ENCODE measurements around the gene CCDC171.

DNA sequence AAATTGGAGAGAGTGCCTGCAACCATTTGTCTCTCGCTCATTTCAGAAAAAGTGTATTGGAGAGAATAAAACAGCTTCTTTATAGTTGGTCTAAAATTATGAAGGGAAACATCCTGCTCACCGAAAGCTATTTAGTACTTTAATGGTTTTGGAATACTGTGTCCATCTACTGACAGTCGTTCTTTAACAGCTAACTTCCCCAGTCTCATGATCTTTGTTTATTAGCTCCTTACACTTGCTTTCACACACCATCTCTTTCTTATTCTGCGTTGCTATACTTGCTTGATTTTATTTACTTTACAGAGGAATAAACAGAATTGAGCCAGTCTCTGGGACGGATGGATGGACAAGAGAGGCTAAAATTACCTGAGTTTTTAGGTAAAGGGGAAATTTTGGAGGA, 229.3 kb downstream of the CCDC171 start:
- TF ChIP-seq ZNF776 (tag by site-specific recombination; IDR thresholded peaks at IDR 0.05; ENCODE audit: borderline replicate concordance) (no peak), SETDB1 (IDR thresholded peaks at IDR 0.05; ENCODE audit: insufficient read length, low read length) (no peak), CTCF (tag by site-specific recombination; IDR thresholded peaks at IDR 0.05) (no peak), KLF16 (tag by site-specific recombination; IDR thresholded peaks at IDR 0.05) (no peak), YY1 (tag by site-specific recombination; IDR thresholded peaks at IDR 0.05) (no peak), MYNN (tag by site-specific recombination; IDR thresholded peaks at IDR 0.05; ENCODE audit: borderline replicate concordance) (no peak), BCL11A (tag by site-specific recombination; IDR thresholded peaks at IDR 0.05; ENCODE audit: low read depth) (no peak)
- TF ChIP-seq, protein P1, sequence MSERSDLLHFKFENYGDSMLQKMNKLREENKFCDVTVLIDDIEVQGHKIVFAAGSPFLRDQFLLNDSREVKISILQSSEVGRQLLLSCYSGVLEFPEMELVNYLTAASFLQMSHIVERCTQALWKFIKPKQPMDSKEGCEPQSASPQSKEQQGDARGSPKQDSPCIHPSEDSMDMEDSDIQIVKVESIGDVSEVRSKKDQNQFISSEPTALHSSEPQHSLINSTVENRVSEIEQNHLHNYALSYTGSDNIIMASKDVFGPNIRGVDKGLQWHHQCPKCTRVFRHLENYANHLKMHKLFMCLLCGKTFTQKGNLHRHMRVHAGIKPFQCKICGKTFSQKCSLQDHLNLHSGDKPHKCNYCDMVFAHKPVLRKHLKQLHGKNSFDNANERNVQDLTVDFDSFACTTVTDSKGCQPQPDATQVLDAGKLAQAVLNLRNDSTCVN (tag by site-specific recombination; optimal IDR thresholded peaks at IDR 0.05) = no peak
- TF ChIP-seq, protein P2, sequence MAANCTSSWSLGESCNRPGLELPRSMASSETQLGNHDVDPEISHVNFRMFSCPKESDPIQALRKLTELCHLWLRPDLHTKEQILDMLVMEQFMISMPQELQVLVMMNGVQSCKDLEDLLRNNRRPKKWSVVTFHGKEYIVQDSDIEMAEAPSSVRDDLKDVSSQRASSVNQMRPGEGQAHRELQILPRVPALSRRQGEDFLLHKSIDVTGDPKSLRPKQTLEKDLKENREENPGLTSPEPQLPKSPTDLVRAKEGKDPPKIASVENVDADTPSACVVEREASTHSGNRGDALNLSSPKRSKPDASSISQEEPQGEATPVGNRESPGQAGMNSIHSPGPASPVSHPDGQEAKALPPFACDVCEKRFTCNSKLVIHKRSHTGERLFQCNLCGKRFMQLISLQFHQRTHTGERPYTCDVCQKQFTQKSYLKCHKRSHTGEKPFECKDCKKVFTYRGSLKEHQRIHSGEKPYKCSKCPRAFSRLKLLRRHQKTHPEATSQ (tag by site-specific recombination; IDR thresholded peaks at IDR 0.05) = no peak

Measured in HEK293 (cell line).